HG02798 (cell line): ENCODE data around the gene PRICKLE4.

Source experiments
- ATAC-seq: cut with Tn5 transposase; IDR thresholded peaks from one replicate; pipeline ENCODE4 v1.9.1; 2021; ENCODE audit warnings: mild to moderate bottlenecking; ENCODE audit not compliant: unreplicated experiment, poor library complexity

PRICKLE4 gene

GRCh38 chr6:41780551-41781365, at the start of gene PRICKLE4:
TSS of gene PRICKLE4 (plus strand) at chr6:41780782. CDS start at chr6:41783474, 2,692 bp downstream.
- no peak for ATAC-seq

- no peak for ATAC-seq
Measured at GRCh38 chr6:41731561-41732086, 49.0 kb upstream of the PRICKLE4 start.

GRCh38 chr6:41732149-41732548, 48.4 kb upstream of the PRICKLE4 start:
- no peak for ATAC-seq

GRCh38 chr6:41732591-41733359, 47.8 kb upstream of the PRICKLE4 start:
- ATAC-seq = peak; percentile 33

GRCh38 chr6:41733360-41733706, 47.2 kb upstream of the PRICKLE4 start:
- ATAC-seq = no peak

GRCh38 chr6:41733707-41734665, 46.6 kb upstream of the PRICKLE4 start:
- peak; percentile 54 for ATAC-seq

- peak; percentile 25 for ATAC-seq
Measured at GRCh38 chr6:41734666-41735426, 45.7 kb upstream of the PRICKLE4 start.

GRCh38 chr6:41735427-41736185, 45.0 kb upstream of the PRICKLE4 start, which contains the start of gene TFEB:
TSS of gene TFEB (minus strand) at chr6:41735608. CDS start at chr6:41691213, 44,395 bp downstream.
- ATAC-seq = peak; percentile 59

GRCh38 chr6:41736186-41736733, 44.3 kb upstream of the PRICKLE4 start:
- no peak for ATAC-seq

- no peak for ATAC-seq
Measured at GRCh38 chr6:41736800-41737555, 43.6 kb upstream of the PRICKLE4 start.

GRCh38 chr6:41737591-41738130, 42.9 kb upstream of the PRICKLE4 start:
- ATAC-seq = no peak

- ATAC-seq = no peak
Measured at GRCh38 chr6:41739041-41739440, 41.5 kb upstream of the PRICKLE4 start.

- no peak for ATAC-seq
Measured at GRCh38 chr6:41740366-41741162, 40.0 kb upstream of the PRICKLE4 start.

GRCh38 chr6:41741625-41742490, 38.7 kb upstream of the PRICKLE4 start:
- no peak for ATAC-seq

- no peak for ATAC-seq
Measured at GRCh38 chr6:41743406-41744235, 37.0 kb upstream of the PRICKLE4 start.
